ENCODE results near the gene IMP3.

IMP3 gene

DNA sequence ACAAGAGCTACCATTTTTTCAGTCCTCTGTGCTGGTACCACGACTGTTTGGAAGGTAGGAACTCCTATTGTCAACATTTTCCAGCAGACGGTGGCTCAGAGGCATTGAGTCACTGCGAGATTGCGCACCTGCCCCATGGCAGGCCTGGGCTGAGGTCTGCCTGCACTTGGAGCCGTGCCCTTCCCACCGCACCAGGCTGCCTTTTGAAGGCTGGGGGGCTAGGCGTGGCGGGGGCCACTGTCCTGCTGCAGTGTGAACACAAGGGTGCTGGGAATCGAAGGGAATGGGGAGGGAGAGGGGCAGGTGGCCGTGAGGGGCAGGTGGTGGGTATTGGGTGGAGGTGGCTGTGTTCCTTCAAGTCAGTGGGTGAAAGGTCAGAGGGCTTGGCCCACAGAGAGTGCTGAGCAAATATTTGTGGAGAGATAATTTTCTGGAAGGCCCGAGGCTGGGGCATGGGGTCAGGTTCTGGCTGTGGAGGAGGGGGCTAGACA, 24.0 kb upstream of the IMP3 start:
- no peak for TF ChIP-seq GATA1 (IDR thresholded peaks at IDR 0.05; ENCODE audit: low read depth, low read length)
- TF ChIP-seq POLR2A (IDR thresholded peaks at IDR 0.05; ENCODE audit: low read length): no peak
- DNase-seq: no peak

DNA sequence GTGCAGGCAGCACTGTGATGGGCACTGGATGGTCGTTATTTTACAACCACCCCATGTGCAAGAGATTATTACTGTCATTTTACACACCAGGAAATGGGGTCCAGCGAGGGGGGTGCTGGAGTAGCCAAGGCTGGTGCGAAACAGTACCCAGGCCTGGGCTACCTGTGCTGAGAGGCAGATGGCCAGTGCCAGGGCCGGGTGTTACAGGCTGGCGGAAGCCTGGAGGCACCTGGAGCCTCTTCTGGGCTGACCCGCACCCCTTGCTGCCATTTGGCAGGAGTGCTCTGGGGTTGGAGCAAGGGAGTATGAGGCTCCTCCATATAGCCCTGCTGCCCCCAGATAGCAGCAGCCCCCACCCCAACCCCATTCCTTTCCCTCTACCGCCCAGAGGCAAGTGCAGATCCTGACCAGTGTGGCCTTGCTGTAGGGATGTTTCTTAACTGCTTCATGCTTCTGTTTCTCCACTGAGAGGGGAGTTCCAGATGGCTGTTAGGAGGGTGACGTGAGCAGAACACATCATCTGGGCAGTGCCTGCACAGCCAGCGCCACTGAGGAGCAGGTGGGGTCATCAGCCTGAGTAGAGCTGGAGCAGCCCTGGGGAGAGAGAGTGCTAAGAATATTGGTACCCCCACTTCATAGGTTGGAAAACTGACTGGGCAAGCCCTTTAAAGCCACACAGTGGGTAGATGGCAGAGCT, 22.9 kb upstream of the IMP3 start:
- no peak for DNase-seq

DNA sequence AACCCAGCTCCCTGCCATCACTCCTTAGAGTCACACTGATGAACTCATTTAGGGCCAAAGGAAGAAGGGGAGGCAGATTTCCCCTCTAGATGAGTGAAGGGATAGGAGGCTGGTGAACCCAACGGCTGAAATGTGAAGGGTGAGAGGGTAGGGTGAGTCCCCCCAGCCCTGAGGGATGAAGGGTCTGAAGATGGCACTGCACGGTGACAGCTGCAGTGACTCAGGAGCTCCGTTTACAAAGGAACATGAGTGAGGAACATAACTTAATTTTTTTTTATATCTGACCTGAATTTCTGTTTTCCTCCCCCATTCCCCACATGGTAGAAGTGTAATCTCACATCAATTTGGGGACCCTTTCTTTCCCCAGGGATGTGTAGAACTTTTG, 21.7 kb upstream of the IMP3 start:
- TF ChIP-seq GATA1 (IDR thresholded peaks at IDR 0.05; ENCODE audit: low read depth, low read length) (no peak), POLR2A (IDR thresholded peaks at IDR 0.05; ENCODE audit: low read length) (no peak)

More for the DNA sequence above, 22.9 kb upstream of the IMP3 start:
- TF ChIP-seq POLR2A (IDR thresholded peaks at IDR 0.05; ENCODE audit: low read length) (no peak), GATA1 (IDR thresholded peaks at IDR 0.05; ENCODE audit: low read depth, low read length) (no peak)

DNA sequence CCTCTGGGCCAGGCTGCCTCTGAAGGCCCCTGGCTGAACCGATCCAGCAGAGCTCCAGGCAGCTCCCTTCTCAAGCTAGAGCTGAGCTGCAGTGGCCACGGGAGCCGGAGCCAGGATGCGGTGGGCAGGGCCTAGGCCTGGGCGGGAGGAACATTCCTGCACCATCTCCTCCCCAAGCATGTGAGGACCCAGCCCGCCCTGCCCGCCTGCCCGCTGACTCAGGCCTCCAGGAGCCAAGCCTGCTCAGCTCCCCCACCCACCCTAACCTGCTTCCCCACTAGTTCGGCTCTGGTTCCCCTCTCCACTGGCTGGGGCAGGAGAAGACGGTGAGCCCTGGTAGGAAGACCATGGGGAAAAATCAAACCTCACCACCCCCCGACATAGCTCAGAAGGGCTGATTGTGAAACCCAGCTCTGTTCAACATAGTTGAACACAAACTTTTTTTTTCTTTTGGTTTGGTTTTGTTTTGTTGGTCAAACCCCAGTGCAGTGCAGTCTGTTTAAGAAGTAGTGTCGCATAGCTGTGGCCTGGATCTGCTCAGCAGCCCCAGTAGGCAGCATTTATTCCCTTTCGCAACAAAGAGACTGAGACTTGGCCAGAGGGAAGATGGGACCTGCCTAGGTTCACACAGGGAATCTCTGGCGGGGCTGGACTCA, 21.2 kb upstream of the IMP3 start:
- no peak for TF ChIP-seq GATA1 (IDR thresholded peaks at IDR 0.05; ENCODE audit: low read depth, low read length)
- no peak for TF ChIP-seq POLR2A (IDR thresholded peaks at IDR 0.05; ENCODE audit: low read length)
- no peak for DNase-seq

More for the DNA sequence above, 21.7 kb upstream of the IMP3 start:
- no peak for DNase-seq

DNA sequence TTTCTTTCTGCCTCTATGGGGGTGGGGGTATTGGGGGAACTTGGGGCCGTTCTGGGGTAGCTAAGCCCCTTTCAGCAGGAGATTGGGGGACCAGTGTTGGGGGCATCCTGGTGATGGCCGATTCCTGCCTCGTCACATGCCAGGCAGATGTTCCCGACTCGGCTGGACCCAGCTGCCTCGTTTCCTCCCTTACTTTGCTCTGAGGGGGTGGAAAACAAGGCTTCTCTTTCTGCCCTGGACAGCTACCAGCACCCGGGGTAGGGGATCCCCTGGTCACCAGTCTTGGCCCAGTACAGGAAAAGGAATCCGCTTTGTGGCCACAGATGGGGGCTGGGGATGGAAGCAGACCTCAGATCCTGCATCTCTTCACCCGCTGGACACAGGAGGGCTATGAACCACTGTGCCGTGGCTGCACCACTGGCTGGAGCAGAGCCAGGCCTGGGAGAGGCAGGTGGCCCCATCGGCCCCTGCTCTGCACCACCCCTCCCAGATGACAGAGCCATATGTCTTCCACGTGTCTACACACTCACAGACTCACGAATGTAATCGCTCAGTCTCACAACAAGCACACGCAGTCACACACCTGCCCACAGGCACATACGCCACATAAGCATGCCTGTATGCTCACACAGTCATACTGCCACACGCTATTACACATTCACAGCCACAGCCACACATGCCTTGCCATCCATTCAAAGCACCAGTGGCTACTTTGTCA, 20.1 kb upstream of the IMP3 start:
- no peak for TF ChIP-seq GATA1 (IDR thresholded peaks at IDR 0.05; ENCODE audit: low read depth, low read length)
- TF ChIP-seq POLR2A (IDR thresholded peaks at IDR 0.05; ENCODE audit: low read length): no peak

DNA sequence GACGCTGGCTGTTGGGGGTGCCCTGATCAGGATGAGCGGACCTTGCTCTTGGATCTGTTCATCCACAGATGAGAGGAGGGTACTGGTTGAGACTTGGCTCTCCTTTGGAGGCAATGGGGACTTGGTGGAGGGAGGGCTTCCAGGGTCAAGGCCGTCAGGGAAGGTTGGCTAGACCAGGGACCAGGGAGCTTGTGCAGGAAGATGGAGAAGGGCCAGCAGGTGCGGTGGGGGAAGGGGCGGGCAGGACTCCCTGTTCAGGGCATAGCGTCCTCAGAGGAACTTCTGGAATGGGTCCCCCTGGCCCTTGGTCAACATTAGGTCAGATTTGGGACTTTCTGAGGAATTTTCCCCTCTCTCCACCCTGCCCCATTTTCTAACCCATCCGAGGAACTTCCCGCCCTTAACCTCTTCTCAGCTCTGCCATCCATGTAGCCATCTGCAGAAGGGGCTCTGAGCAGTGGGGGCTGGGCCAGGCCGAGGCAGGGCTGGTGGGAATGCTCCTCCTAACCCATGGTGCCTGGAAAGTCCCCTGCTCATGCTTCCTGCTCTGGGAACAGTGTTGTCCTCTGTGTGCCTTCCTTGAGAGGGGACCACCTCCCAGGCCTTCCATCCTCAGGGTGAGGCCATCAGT, 19.2 kb upstream of the IMP3 start:
- no peak for DNase-seq
- TF ChIP-seq POLR2A (IDR thresholded peaks at IDR 0.05; ENCODE audit: low read length) (no peak), GATA1 (IDR thresholded peaks at IDR 0.05; ENCODE audit: low read depth, low read length) (no peak)

More for the DNA sequence above, 20.1 kb upstream of the IMP3 start:
- no peak for DNase-seq

DNA sequence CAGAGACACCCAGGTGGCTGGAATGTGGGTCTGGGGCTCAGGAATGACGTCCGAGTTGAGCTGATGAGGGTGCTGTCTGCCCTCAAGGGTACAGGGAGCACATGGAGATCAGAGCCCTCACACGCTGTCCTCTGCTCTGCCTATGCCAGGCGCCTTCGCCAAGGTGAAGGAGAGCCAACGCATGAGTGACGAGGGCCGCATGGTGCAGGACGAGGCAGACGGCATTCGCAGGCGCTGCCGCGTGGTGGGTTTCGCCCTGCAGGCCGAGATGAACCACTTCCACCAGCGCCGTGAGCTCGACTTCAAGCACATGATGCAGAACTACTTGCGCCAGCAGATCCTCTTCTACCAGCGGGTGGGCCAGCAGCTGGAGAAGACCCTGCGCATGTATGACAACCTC, 16.8 kb upstream of the IMP3 start:
- DNase-seq: no peak
- TF ChIP-seq POLR2A (IDR thresholded peaks at IDR 0.05; ENCODE audit: low read length) (no peak), GATA1 (IDR thresholded peaks at IDR 0.05; ENCODE audit: low read depth, low read length) (no peak)

DNA sequence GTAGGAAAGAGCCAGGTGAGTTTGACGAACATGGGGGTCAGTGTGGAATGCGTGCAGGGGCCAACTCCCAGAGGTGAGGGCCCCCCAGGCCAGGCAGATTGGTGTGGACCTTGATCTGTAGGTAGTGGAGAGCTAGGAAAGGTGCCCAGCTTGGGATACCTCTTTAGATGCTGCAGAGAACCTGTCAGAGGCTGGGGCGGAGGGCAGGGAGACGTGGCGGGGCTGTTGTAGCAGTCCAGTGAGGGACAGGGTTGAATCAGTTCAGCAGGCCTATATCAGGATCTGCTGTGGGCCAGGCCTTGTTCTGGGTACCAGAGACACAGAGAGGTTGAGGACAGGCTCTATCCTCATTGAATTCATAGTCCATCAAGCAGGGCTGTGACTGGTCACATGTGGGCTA, 16.3 kb upstream of the IMP3 start:
- TF ChIP-seq GATA1 (IDR thresholded peaks at IDR 0.05; ENCODE audit: low read depth, low read length) (no peak), POLR2A (IDR thresholded peaks at IDR 0.05; ENCODE audit: low read length) (no peak)
- no peak for DNase-seq

DNA sequence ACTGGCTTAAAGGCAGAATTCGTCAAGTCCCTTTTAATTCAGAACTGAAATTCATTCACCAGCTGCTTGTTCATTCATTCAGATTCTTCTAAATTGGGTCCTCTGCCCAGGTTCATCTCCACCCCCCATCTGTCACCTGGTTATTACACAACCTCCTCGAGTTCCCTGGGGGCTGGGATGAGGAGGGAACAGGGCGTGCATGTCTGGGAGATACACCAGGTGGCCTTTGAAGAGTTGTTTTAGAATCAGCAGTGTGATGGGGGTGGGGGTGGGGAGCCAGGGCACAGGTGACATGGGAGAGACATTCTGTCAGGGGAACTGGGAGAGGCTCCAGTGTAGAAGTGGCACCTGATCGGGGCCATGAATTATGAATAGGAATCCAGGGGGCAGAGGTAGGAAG, 15.9 kb upstream of the IMP3 start:
- no peak for TF ChIP-seq POLR2A (IDR thresholded peaks at IDR 0.05; ENCODE audit: low read length)
- DNase-seq: no peak

DNA sequence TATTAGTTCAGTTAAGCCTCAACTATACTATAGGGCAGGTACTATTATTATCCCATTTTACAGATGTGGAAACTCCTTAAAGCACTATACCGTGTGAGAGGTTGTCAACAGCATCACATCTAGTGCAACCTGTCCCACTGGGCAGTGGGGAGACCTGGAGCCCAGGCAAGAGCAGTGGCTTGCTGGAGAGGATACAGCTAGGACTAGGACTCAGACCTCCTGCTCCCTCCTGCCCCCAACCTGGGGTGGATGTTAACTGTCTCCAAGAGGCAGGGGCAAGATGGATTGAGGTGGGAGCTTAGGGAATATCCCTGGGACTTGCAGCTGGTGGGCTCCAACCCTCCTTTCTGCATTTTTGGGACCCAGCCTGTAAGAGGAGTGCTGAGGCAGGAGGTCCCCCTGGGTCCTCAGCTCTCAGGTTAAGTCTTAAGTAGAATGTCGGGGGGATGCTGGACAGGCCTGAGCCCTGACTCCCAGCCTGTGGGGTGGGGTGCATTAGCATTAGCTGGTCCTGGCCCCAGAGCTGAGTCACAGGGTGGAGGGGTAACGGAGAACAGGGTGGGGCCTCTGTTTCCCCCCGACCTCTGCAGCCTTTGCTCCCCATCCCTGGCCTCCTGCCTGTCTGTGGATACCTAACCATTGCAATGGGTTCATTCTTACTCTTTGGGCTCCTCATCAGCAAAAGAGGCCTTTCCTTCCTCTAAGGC, 14.3 kb upstream of the IMP3 start:
- TF ChIP-seq GATA1 (IDR thresholded peaks at IDR 0.05; ENCODE audit: low read depth, low read length): no peak
- TF ChIP-seq POLR2A (IDR thresholded peaks at IDR 0.05; ENCODE audit: low read length): no peak
- no peak for DNase-seq

DNA sequence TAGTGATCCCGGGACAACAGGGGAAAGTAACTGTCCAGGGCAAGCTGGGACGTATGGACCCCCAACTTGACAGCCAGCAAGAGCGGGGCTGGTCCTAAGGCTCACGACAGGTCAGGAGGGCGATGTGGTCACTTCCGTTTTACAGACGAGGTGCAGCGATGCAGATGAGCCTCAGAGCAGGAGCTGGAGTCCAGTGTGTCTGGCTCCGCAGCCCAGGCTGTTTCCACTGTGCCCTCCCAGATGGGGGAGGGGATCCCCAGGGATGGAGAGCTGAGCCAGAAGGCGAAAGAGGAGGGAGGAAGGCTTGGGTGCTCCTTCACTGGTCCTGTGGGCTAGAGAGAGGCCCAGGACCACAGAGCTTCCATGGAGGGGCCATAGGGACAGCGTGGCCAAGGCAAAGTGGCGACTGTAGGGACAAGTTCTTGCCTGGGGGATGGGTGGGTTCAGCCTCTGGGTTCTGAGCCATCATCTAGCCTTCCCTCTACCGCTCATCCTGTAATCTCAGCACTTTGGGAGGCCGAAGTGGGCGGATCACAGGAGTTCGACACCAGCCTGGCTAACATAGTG, 13.4 kb upstream of the IMP3 start:
- no peak for TF ChIP-seq POLR2A (IDR thresholded peaks at IDR 0.05; ENCODE audit: low read length)
- no peak for DNase-seq

DNA sequence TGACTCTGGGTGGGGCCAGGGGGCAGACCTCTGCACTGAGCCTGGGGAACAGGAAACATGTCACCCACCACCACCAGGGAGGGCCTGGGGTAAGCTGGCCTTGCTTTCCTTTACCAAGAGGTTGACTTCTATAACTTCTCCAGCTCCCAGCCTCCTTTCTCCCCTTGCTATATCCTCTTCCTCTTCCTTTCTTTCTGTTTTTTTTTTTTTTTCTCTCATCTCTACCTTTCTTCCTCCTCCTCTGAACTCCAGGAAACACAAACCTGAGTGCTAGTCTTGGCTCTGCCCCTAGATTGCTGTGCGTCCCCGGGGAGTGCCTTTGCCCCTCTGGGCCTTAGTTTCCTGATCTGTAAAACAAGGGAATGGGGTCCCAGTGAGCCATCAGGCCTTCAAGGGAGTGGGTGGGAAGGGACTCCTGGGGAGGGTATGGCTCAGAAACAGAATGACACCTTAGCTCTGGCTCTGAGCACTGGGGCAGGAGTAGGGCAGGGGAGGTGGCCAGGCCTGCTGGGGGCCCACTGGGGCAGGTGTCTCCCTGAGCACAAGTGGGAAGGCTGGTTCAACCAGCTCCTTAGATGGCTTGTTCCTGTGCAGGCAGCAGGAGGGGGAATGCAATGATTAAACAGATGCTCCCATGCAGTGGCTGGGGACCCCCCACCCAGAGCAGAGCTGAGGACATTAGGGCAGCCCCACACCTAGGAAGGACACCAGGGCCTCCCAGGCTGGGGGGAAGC, 12.0 kb upstream of the IMP3 start:
- DNase-seq: no peak
- TF ChIP-seq GATA1 (IDR thresholded peaks at IDR 0.05; ENCODE audit: low read depth, low read length): no peak
- TF ChIP-seq POLR2A (IDR thresholded peaks at IDR 0.05; ENCODE audit: low read length): no peak

Data from erythroblast (primary cell).